ENCODE measurements around the gene NOXA1.

Gene NOXA1

GRCh38 chr9:137421838-137422603, 1.2 kb upstream of the NOXA1 start:
- Histone ChIP-seq H2AK5ac (ENCODE audit: low read length, severe bottlenecking) (no peak overlapping the region), H3K27ac (ENCODE audit: low read length, poor library complexity, severe bottlenecking) (no peak overlapping the region), H2BK5ac (ENCODE audit: low read depth, low read length, poor library complexity, severe bottlenecking) (no peak overlapping the region), H3K4me2 (ENCODE audit: low read length, poor library complexity, severe bottlenecking) (peak overlapping the region; percentile 80), H3K79me1 (replicated peaks; ENCODE audit: low read length, poor library complexity, severe bottlenecking) (peaks cover 24% of the 10 kb centered on the region), H2AFZ (ENCODE audit: low read depth, low read length) (peak overlapping the region; percentile 99), H4K8ac (ENCODE audit: low read length) (peak overlapping the region; percentile 96), H3K4me1 (ENCODE audit: control insufficient read depth, insufficient read depth, low read depth, low read length) (peaks cover 26% of the 10 kb centered on the region), H3K27me3 (ENCODE audit: control insufficient read depth in 1 of 2, insufficient read depth in 1 of 2, low read length in 2 of 2) (no peaks in the 10 kb centered on the region), H2BK15ac (ENCODE audit: low read depth, poor library complexity, severe bottlenecking) (peak overlapping the region; percentile 69), H3K4me3 (ENCODE audit: insufficient read depth in 1 of 2, low read depth in 1 of 2, low read length in 2 of 2) (peak overlapping the region; percentile 89 to 96), H3K9me3 (ENCODE audit: control insufficient read depth, low read length) (no peaks in the 10 kb centered on the region), H3K14ac (ENCODE audit: low read length in 2 of 2) (no peak overlapping the region), H3K9ac (ENCODE audit: low read length) (peak overlapping the region; percentile 90), H2BK12ac (ENCODE audit: low read length in 2 of 2) (no peak overlapping the region), H3K23ac (ENCODE audit: low read length in 2 of 2) (no peak overlapping the region), H4K91ac (ENCODE audit: low read length) (no peak overlapping the region), H2BK120ac (ENCODE audit: low read depth, low read length) (no peak overlapping the region), H3K4ac (ENCODE audit: low read depth in 1 of 2, low read length in 2 of 2) (peak overlapping the region in 1 of 2 experiments; percentile 90), H3K18ac (ENCODE audit: low read depth in 1 of 2, low read length in 2 of 2) (peak overlapping the region; percentile 56 to 64), H3K36me3 (ENCODE audit: control insufficient read depth in 1 of 2, insufficient read depth in 2 of 2, low read depth in 1 of 2, low read length in 2 of 2) (peaks cover 0 to 12% of the 10 kb centered on the region in 2 experiments)
- WGBS, result 14% methylated on average over 11 of the region's 11 CpGs
- DNase-seq, result no peak

- Histone ChIP-seq H3K23ac (ENCODE audit: low read length in 2 of 2) (peak overlapping the region in 1 of 2 experiments; percentile 74), H3K9me3 (ENCODE audit: control insufficient read depth, low read length) (no peaks in the 10 kb centered on the region), H2BK15ac (ENCODE audit: low read depth, poor library complexity, severe bottlenecking) (peak overlapping the region; percentile 48), H3K27me3 (ENCODE audit: control insufficient read depth in 1 of 2, insufficient read depth in 1 of 2, low read length in 2 of 2) (no peaks in the 10 kb centered on the region), H2BK12ac (ENCODE audit: low read length in 2 of 2) (peak overlapping the region in 1 of 2 experiments; percentile 13), H2AFZ (ENCODE audit: low read depth, low read length) (peak overlapping the region; percentile 65), H3K79me1 (replicated peaks; ENCODE audit: low read length, poor library complexity, severe bottlenecking) (peaks cover 16% of the 10 kb centered on the region), H3K36me3 (ENCODE audit: control insufficient read depth in 1 of 2, insufficient read depth in 2 of 2, low read depth in 1 of 2, low read length in 2 of 2) (peaks cover 0 to 3% of the 10 kb centered on the region in 2 experiments), H2BK5ac (ENCODE audit: low read depth, low read length, poor library complexity, severe bottlenecking) (no peak overlapping the region), H3K27ac (ENCODE audit: low read length, poor library complexity, severe bottlenecking) (no peak overlapping the region), H3K14ac (ENCODE audit: low read length in 2 of 2) (peak overlapping the region in 1 of 2 experiments; percentile 50), H4K8ac (ENCODE audit: low read length) (peak overlapping the region; percentile 88), H2AK5ac (ENCODE audit: low read length, severe bottlenecking) (no peak overlapping the region), H3K4ac (ENCODE audit: low read depth in 1 of 2, low read length in 2 of 2) (peak overlapping the region in 1 of 2 experiments; percentile 42), H4K91ac (ENCODE audit: low read length) (peak overlapping the region; percentile 75), H3K9ac (ENCODE audit: low read length) (peak overlapping the region; percentile 15), H3K4me3 (ENCODE audit: insufficient read depth in 1 of 2, low read depth in 1 of 2, low read length in 2 of 2) (peak overlapping the region; percentile 66 to 71), H3K18ac (ENCODE audit: low read depth in 1 of 2, low read length in 2 of 2) (peak overlapping the region; percentile 70 to 72), H2BK120ac (ENCODE audit: low read depth, low read length) (peak overlapping the region; percentile 73), H3K4me1 (ENCODE audit: control insufficient read depth, insufficient read depth, low read depth, low read length) (peaks cover 23% of the 10 kb centered on the region), H3K4me2 (ENCODE audit: low read length, poor library complexity, severe bottlenecking) (peak overlapping the region; percentile 94)
- no peak for DNase-seq
- 18% methylated on average over 71 of the region's 77 CpGs for WGBS
Observed at GRCh38 chr9:137423514-137424291, 510 bp downstream of the NOXA1 start.

GRCh38 chr9:137426018-137426681, 3.0 kb downstream of the NOXA1 start:
- no peak overlapping the region for H2BK12ac ChIP-seq (ENCODE audit: low read length in 2 of 2)

More at GRCh38 chr9:137426018-137426681, 3.0 kb downstream of the NOXA1 start:
- H2BK15ac ChIP-seq (ENCODE audit: low read depth, poor library complexity, severe bottlenecking), result peak overlapping the region; percentile 16
- peak overlapping the region; percentile 1 for H4K91ac ChIP-seq (ENCODE audit: low read length)
- H2AFZ ChIP-seq (ENCODE audit: low read depth, low read length), result no peak overlapping the region
- no peak overlapping the region for H3K23ac ChIP-seq (ENCODE audit: low read length in 2 of 2)
- no peak overlapping the region for H2BK5ac ChIP-seq (ENCODE audit: low read depth, low read length, poor library complexity, severe bottlenecking)
- H2AK5ac ChIP-seq (ENCODE audit: low read length, severe bottlenecking), result no peak overlapping the region
- DNase-seq, result no peak
- no peak overlapping the region for H2BK120ac ChIP-seq (ENCODE audit: low read depth, low read length)
- no peak overlapping the region for H3K9ac ChIP-seq (ENCODE audit: low read length)
- peaks cover 0 to 3% of the 10 kb centered on the region in 2 experiments for H3K36me3 ChIP-seq (ENCODE audit: control insufficient read depth in 1 of 2, insufficient read depth in 2 of 2, low read depth in 1 of 2, low read length in 2 of 2)
- WGBS, result 89% methylated on average over 17 of the region's 18 CpGs
- H3K14ac ChIP-seq (ENCODE audit: low read length in 2 of 2), result no peak overlapping the region
- H3K4me3 ChIP-seq (ENCODE audit: insufficient read depth in 1 of 2, low read depth in 1 of 2, low read length in 2 of 2), result no peak overlapping the region
- H3K4ac ChIP-seq (ENCODE audit: low read depth in 1 of 2, low read length in 2 of 2), result no peak overlapping the region
- no peak overlapping the region for H3K4me2 ChIP-seq (ENCODE audit: low read length, poor library complexity, severe bottlenecking)
- H4K8ac ChIP-seq (ENCODE audit: low read length), result no peak overlapping the region
- H3K79me1 ChIP-seq (replicated peaks; ENCODE audit: low read length, poor library complexity, severe bottlenecking), result peaks cover 9% of the 10 kb centered on the region
- no peak overlapping the region for H3K27ac ChIP-seq (ENCODE audit: low read length, poor library complexity, severe bottlenecking)
- H3K4me1 ChIP-seq (ENCODE audit: control insufficient read depth, insufficient read depth, low read depth, low read length), result peaks cover 27% of the 10 kb centered on the region
- no peaks in the 10 kb centered on the region for H3K9me3 ChIP-seq (ENCODE audit: control insufficient read depth, low read length)
- peaks cover 0 to under 1% of the 10 kb centered on the region in 2 experiments for H3K27me3 ChIP-seq (ENCODE audit: control insufficient read depth in 1 of 2, insufficient read depth in 1 of 2, low read length in 2 of 2)
- H3K18ac ChIP-seq (ENCODE audit: low read depth in 1 of 2, low read length in 2 of 2), result no peak overlapping the region
